ENCODE measurements around the gene PCYT2.

The PCYT2 gene

GRCh38 chr17:81854974-81855774 lies 56.0 kb downstream of the PCYT2 start:
- TF ChIP-seq GABPA (IDR thresholded peaks at IDR 0.05; ENCODE audit: low read depth) (no peak), POLR2AphosphoS5 (IDR thresholded peaks at IDR 0.05; ENCODE audit: low read depth) (peak; percentile 91; the same call in 1 of the 2 replicates)
- Histone ChIP-seq H3K27ac (replicated peaks) (peak overlapping the region; percentile 91), H3K27me3 (ENCODE audit: insufficient read depth, poor library complexity, severe bottlenecking) (no peaks in the 10 kb centered on the region), H3K4me3 (replicated peaks; ENCODE audit: insufficient read depth, low read length) (no peak overlapping the region)
- peak in 1 of 2 experiments; percentile 55 for DNase-seq (ENCODE audit: low read depth in 1 of 2, low spot score in 1 of 2)

- DNase-seq (ENCODE audit: low read depth in 1 of 2, low spot score in 1 of 2): no peak
- no peak overlapping the region for H3K4me3 ChIP-seq (replicated peaks; ENCODE audit: insufficient read depth, low read length)
- H3K27ac ChIP-seq (replicated peaks): no peak overlapping the region; the same call in 1 of the 2 replicates
- no peak; the same call in 1 of the 2 replicates for TF ChIP-seq POLR2AphosphoS5 (IDR thresholded peaks at IDR 0.05; ENCODE audit: low read depth)
- no peak for TF ChIP-seq REST (IDR thresholded peaks at IDR 0.05; ENCODE audit: insufficient replicate concordance, low read depth)
- no peak for TF ChIP-seq GABPA (IDR thresholded peaks at IDR 0.05; ENCODE audit: low read depth)
- H3K27me3 ChIP-seq (ENCODE audit: insufficient read depth, poor library complexity, severe bottlenecking): no peaks in the 10 kb centered on the region
Observed at GRCh38 chr17:81852237-81852636, 59.0 kb downstream of the PCYT2 start.

- TF ChIP-seq REST (IDR thresholded peaks at IDR 0.05; ENCODE audit: insufficient replicate concordance, low read depth) (no peak), CTCF (IDR thresholded peaks at IDR 0.05; ENCODE audit: insufficient read depth, low read length) (no peak), POLR2AphosphoS5 (IDR thresholded peaks at IDR 0.05; ENCODE audit: low read depth) (peak; percentile 66)
- no peaks in the 10 kb centered on the region for H3K27me3 ChIP-seq (ENCODE audit: insufficient read depth, poor library complexity, severe bottlenecking)
- no peak overlapping the region for H3K4me3 ChIP-seq (replicated peaks; ENCODE audit: insufficient read depth, low read length)
- H3K27ac ChIP-seq (replicated peaks): peak overlapping the region; percentile 6; the same call in 1 of the 2 replicates
- no peak for DNase-seq (ENCODE audit: low read depth in 1 of 2, low spot score in 1 of 2)
Observed at GRCh38 chr17:81851423-81851822, 59.8 kb downstream of the PCYT2 start.

Data from HL-60 (cell line).